ENCODE measurements around the gene NDUFS5. TPM values are rescaled to one million over a fixed set of nuclear protein-coding genes. Genes with fewer than 3 reads are reported as not detected.
"Not testable (repeated sequence)": the region's sequence is repeated elsewhere in the genome, so short reads cannot be mapped to it uniquely, and the experiment has no call there.

The NDUFS5 gene
- total and polyA plus RNA-seq, 12 donors: 303 to 6,035 (median 561) TPM

DNA sequence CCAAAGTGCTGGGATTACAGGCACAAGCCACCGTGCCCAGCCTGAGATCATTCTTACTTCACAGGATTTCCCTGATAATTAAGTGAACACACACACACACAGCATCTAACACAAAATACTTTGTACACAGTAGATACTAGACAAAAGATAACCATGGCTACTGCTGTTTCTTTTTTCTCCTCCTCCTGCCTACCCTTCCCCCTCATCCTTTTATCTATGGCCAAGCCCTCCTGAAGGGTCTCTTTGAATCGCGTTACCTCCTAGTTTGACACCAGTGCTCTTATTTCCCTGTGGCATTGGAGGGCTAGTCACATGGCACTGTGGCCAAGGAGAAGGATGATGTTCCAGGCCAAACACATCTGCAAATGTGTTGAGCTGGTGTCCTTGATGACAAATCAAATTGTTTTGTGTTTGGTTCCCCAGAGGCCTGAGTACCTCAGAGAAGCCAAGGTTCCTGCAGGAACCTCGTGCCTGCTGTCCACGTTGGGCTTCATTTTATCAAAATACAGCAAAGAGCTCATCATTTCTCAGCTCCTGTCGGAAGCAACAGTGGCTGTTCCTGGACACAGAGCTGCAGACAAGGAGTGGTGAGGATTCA lies 20.6 kb downstream of the NDUFS5 start:
- no peaks in the 10 kb centered on the region for H3K27me3 ChIP-seq
- 39 to 42% methylated on average over 6 of the region's 6 CpGs for WGBS, 2 donors
- peaks cover 0 to 44% (median 11%) of the 10 kb centered on the region in 9 donors for H3K36me3 ChIP-seq
- DNase-seq (no peak), ATAC-seq (peak in 5 of 8 donors; percentile 7 to 30 (median 16))
- peaks cover 5 to 23% (median 14%) of the 10 kb centered on the region in 9 donors for H3K4me1 ChIP-seq
- H3K9me3 ChIP-seq: no peaks in the 10 kb centered on the region
- peak overlapping the region; percentile 31 to 88 (median 76) for H3K27ac ChIP-seq
- H3K4me3 ChIP-seq: no peak overlapping the region
- TF ChIP-seq, protein P1, sequence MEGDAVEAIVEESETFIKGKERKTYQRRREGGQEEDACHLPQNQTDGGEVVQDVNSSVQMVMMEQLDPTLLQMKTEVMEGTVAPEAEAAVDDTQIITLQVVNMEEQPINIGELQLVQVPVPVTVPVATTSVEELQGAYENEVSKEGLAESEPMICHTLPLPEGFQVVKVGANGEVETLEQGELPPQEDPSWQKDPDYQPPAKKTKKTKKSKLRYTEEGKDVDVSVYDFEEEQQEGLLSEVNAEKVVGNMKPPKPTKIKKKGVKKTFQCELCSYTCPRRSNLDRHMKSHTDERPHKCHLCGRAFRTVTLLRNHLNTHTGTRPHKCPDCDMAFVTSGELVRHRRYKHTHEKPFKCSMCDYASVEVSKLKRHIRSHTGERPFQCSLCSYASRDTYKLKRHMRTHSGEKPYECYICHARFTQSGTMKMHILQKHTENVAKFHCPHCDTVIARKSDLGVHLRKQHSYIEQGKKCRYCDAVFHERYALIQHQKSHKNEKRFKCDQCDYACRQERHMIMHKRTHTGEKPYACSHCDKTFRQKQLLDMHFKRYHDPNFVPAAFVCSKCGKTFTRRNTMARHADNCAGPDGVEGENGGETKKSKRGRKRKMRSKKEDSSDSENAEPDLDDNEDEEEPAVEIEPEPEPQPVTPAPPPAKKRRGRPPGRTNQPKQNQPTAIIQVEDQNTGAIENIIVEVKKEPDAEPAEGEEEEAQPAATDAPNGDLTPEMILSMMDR (IDR thresholded peaks at IDR 0.05): no peak
- intact Hi-C loops (cut with DNase I): no loop called here

GRCh38 chr1:39047374-39048229 lies 21.5 kb downstream of the NDUFS5 start:
- ATAC-seq (peak; percentile 54 to 93 (median 84)), DNase-seq (no peak)
- no peak overlapping the region for H3K4me3 ChIP-seq
- TF ChIP-seq, protein P1 (IDR thresholded peaks at IDR 0.05): no peak
- 44% methylated on average over 12 of the region's 12 CpGs for WGBS, 2 donors
- no peaks in the 10 kb centered on the region for H3K9me3 ChIP-seq
- H3K27me3 ChIP-seq: no peaks in the 10 kb centered on the region
- intact Hi-C loops (cut with DNase I): no loop called here
- H3K36me3 ChIP-seq: peaks cover 0 to 36% (median 5%) of the 10 kb centered on the region in 9 donors
- H3K27ac ChIP-seq: peak overlapping the region; percentile 31 to 88 (median 76)
- peaks cover 5 to 23% (median 14%) of the 10 kb centered on the region in 9 donors for H3K4me1 ChIP-seq

GRCh38 chr1:39048745-39049370 lies 22.7 kb downstream of the NDUFS5 start:
- Histone ChIP-seq H3K4me3 (no peak overlapping the region), H3K27me3 (no peaks in the 10 kb centered on the region), H3K4me1 (peaks cover 5 to 23% (median 14%) of the 10 kb centered on the region in 9 donors), H3K36me3 (peaks cover 0 to 24% (median 0%) of the 10 kb centered on the region in 9 donors), H3K9me3 (no peaks in the 10 kb centered on the region), H3K27ac (peak overlapping the region in 3 of 10 donors; percentile 70 to 88 (median 83))
- DNase-seq: no peak
- ATAC-seq: no peak
- intact Hi-C loops (cut with DNase I): no loop called here
- 93 to 94% methylated on average over 7 of the region's 7 CpGs for WGBS, 2 donors
- TF ChIP-seq, protein P1 (IDR thresholded peaks at IDR 0.05): no peak

DNA sequence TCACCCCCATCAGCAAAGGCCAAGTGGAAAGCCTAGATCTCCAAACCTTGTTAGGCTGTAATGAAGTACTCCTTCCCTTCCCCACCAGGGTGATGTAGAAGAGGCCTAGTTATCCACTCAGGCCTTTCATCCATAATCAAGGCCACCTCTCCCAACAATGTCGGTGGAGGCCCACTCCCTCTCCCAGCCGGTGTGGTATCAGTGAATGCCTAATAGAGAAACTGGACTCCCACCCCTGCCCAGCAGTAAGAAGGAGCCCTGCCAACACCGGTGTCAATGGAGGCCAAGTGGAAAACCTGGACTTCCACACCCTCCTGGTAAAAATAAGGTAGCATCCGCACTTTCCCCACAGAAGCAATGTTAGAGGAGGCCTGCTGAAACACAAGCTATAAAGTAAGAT lies 23.9 kb downstream of the NDUFS5 start:
- TF ChIP-seq, protein P1 (IDR thresholded peaks at IDR 0.05): no peak
- intact Hi-C loops (cut with DNase I): no loop called here
- H3K9me3 ChIP-seq: no peaks in the 10 kb centered on the region
- no peaks in the 10 kb centered on the region for H3K27me3 ChIP-seq
- H3K4me3 ChIP-seq: no peak overlapping the region
- DNase-seq (no peak), ATAC-seq (no peak)
- 74 to 87% methylated on average over 4 of the region's 4 CpGs for WGBS, 2 donors
- H3K36me3 ChIP-seq: peaks cover 0 to 16% (median 0%) of the 10 kb centered on the region in 9 donors
- H3K4me1 ChIP-seq: peaks cover 5 to 23% (median 14%) of the 10 kb centered on the region in 9 donors
- no peak overlapping the region for H3K27ac ChIP-seq

- Histone ChIP-seq H3K4me1 (peaks cover 5 to 19% (median 14%) of the 10 kb centered on the region in 9 donors), H3K36me3 (peaks cover 0 to 13% (median 0%) of the 10 kb centered on the region in 9 donors)
- DNase-seq; ATAC-seq; H3K9me3 ChIP-seq; H3K27me3 ChIP-seq; intact Hi-C loops (cut with DNase I); H3K4me3 ChIP-seq; H3K27ac ChIP-seq: not testable (repeated sequence)
- 88% methylated on average over 11 of the region's 11 CpGs for WGBS, 2 donors
These were observed 25.2 kb downstream of the NDUFS5 start for GRCh38 chr1:39051193-39051850.

All from heart right ventricle (tissue), 16 donors.